GM19328 (cell line): ENCODE measurements around the gene PCBP3.

Experiments
- ATAC-seq: cut with Tn5 transposase; IDR thresholded peaks from one replicate; pipeline ENCODE4 v1.9.1; 2021; ENCODE audit warnings: mild to moderate bottlenecking, moderate library complexity; ENCODE audit not compliant: unreplicated experiment

Gene PCBP3

GRCh38 chr21:45985471-45986315 is 342.2 kb downstream of the PCBP3 start:
- ATAC-seq = no peak

- no peak for ATAC-seq
Observed at GRCh38 chr21:45986316-45987051, 343.0 kb downstream of the PCBP3 start.

GRCh38 chr21:45987121-45987711 is 343.7 kb downstream of the PCBP3 start:
- no peak for ATAC-seq

- no peak for ATAC-seq
Observed at GRCh38 chr21:45988366-45989347, 345.1 kb downstream of the PCBP3 start.

- no peak for ATAC-seq
Observed at GRCh38 chr21:45989355-45990048, 346.0 kb downstream of the PCBP3 start.

- ATAC-seq = no peak
Observed at GRCh38 chr21:45990049-45990711, 346.7 kb downstream of the PCBP3 start.

- no peak for ATAC-seq
Observed at GRCh38 chr21:45990741-45991605, 347.4 kb downstream of the PCBP3 start.

GRCh38 chr21:45991606-45992300 is 348.2 kb downstream of the PCBP3 start:
- no peak for ATAC-seq
